GM21528 (cell line): ENCODE measurements around the gene TDRD3.
"Not testable (repeated sequence)": the region's sequence is repeated elsewhere in the genome, so short reads cannot be mapped to it uniquely, and the experiment has no call there.

Experiments
- ATAC-seq: cut with Tn5 transposase; IDR thresholded peaks from one replicate; pipeline ENCODE4 v1.9.1; 2021; ENCODE audit warnings: mild to moderate bottlenecking, moderate library complexity; ENCODE audit not compliant: unreplicated experiment, low FRiP score

TDRD3 gene

GRCh38 chr13:60396783-60397703, at the start of gene TDRD3:
Gene TDRD3 (plus strand): TSS chr13:60397220. CDS start chr13:60397365, 145 bp downstream.
- ATAC-seq, result peak; percentile 71

- ATAC-seq, result no peak
Measured at GRCh38 chr13:60347690-60348089, 49.3 kb upstream of the TDRD3 start.

GRCh38 chr13:60348097-60348496, 48.9 kb upstream of the TDRD3 start:
- ATAC-seq, result no peak

- no peak for ATAC-seq
Measured at GRCh38 chr13:60351326-60351725, 45.7 kb upstream of the TDRD3 start.

GRCh38 chr13:60351855-60352615, 45.0 kb upstream of the TDRD3 start:
- no peak for ATAC-seq

GRCh38 chr13:60352644-60353043, 44.4 kb upstream of the TDRD3 start:
- ATAC-seq, result no peak

GRCh38 chr13:60355056-60355455, 42.0 kb upstream of the TDRD3 start:
- ATAC-seq, result no peak

GRCh38 chr13:60356970-60357369, 40.0 kb upstream of the TDRD3 start:
- ATAC-seq, result no peak

- ATAC-seq, result no peak
Measured at GRCh38 chr13:60358453-60358852, 38.6 kb upstream of the TDRD3 start.

- no peak for ATAC-seq
Measured at GRCh38 chr13:60363288-60363687, 33.7 kb upstream of the TDRD3 start.

- no peak for ATAC-seq
Measured at GRCh38 chr13:60369242-60369641, 27.8 kb upstream of the TDRD3 start.

GRCh38 chr13:60370343-60370742, 26.7 kb upstream of the TDRD3 start:
- no peak for ATAC-seq

- ATAC-seq, result no peak
Measured at GRCh38 chr13:60372141-60372540, 24.9 kb upstream of the TDRD3 start.

- ATAC-seq, result not testable (repeated sequence)
Measured at GRCh38 chr13:60379282-60379681, 17.7 kb upstream of the TDRD3 start.

- ATAC-seq, result no peak
Measured at GRCh38 chr13:60379837-60380565, 17.0 kb upstream of the TDRD3 start.

- no peak for ATAC-seq
Measured at GRCh38 chr13:60384911-60385310, 12.1 kb upstream of the TDRD3 start.

GRCh38 chr13:60386250-60386649, 10.8 kb upstream of the TDRD3 start:
- no peak for ATAC-seq

- no peak for ATAC-seq
Measured at GRCh38 chr13:60392131-60392530, 4.9 kb upstream of the TDRD3 start.

GRCh38 chr13:60395971-60396782, 843 bp upstream of the TDRD3 start:
- peak; percentile 66 for ATAC-seq
